MCF 10A (cell line): ENCODE data around the gene NEURL4. TPM values are rescaled to one million over a fixed set of nuclear protein-coding genes. Genes with fewer than 3 reads are reported as not detected.

Experiments
- BruUV-seq: library from RNA; stranded (reverse); fragments of 400-500 nt; replicated peaks from 2 replicates; lab custom pipeline; 2021; lab: Mats Ljungman, UMichigan
- CTCF ChIA-PET: fragments of 300-600 bp; sonication (Branson Sonifier 250); formaldehyde crosslinking; extraction: SDS; loops from one replicate; lab custom pipeline; 2021; ENCODE audit warnings: antibody characterized with exemption, inconsistent platforms; lab: Yijun Ruan, JAX
- POLR2A ChIA-PET: fragments of 300-600, 350-650 bp; sonication (Branson Sonifier 250); formaldehyde crosslinking; extraction: SDS; loops from one replicate; lab custom pipeline; 2020; ENCODE audit warnings: antibody characterized with exemption, inconsistent platforms; lab: Yijun Ruan, JAX
- DNase-seq: peaks from one replicate; pipeline ENCODE4 v3.0.0-alpha.2; 2018; ENCODE audit not compliant: unreplicated experiment
- H3K27ac Mint-ChIP-seq: one replicate; pipeline ENCODE4 v1.8.0; 2022; ENCODE audit warnings: mild to moderate bottlenecking, low read depth, mixed read lengths; ENCODE audit not compliant: unreplicated experiment
- H3K27me3 Mint-ChIP-seq: one replicate; pipeline ENCODE4 v1.8.0; 2022; ENCODE audit warnings: mixed read lengths; ENCODE audit not compliant: insufficient read depth, unreplicated experiment
- H3K36me3 Mint-ChIP-seq: one replicate; pipeline ENCODE4 v1.8.0; 2022; ENCODE audit warnings: mild to moderate bottlenecking, moderate library complexity, mixed read lengths; ENCODE audit not compliant: insufficient read depth, unreplicated experiment
- H3K4me1 Mint-ChIP-seq: one replicate; pipeline ENCODE4 v1.8.0; 2022; ENCODE audit warnings: mixed read lengths; ENCODE audit not compliant: insufficient read depth, unreplicated experiment
- H3K4me3 Mint-ChIP-seq: one replicate; pipeline ENCODE4 v1.8.0; 2022; ENCODE audit warnings: mild to moderate bottlenecking, moderate library complexity, mixed read lengths; ENCODE audit not compliant: unreplicated experiment
- H3K9me3 Mint-ChIP-seq: one replicate; pipeline ENCODE4 v1.8.0; 2022; ENCODE audit warnings: mixed read lengths; ENCODE audit not compliant: unreplicated experiment
- intact Hi-C: fragments of 100-400 bp; cut with micrococcal nuclease; formaldehyde crosslinking; loops from 2 replicates; pipeline ENCODE4 v1.14.1; 2022
- total RNA-seq: library from RNA; stranded (reverse); gene quantifications from 2 replicates; pipeline ENCODE4 v1.2.3, GENCODE V29; 2022
- TF ChIP-seq, protein P1 (sequence below): fragments of 200-600 bp; IDR thresholded peaks from one replicate; pipeline ENCODE4 v1.8.0; 2022; ENCODE audit warnings: antibody characterized with exemption, mild to moderate bottlenecking; ENCODE audit not compliant: unreplicated experiment

NEURL4 gene
- total RNA-seq, 1 experiment from 2014 or later, result 39.3 TPM

DNA sequence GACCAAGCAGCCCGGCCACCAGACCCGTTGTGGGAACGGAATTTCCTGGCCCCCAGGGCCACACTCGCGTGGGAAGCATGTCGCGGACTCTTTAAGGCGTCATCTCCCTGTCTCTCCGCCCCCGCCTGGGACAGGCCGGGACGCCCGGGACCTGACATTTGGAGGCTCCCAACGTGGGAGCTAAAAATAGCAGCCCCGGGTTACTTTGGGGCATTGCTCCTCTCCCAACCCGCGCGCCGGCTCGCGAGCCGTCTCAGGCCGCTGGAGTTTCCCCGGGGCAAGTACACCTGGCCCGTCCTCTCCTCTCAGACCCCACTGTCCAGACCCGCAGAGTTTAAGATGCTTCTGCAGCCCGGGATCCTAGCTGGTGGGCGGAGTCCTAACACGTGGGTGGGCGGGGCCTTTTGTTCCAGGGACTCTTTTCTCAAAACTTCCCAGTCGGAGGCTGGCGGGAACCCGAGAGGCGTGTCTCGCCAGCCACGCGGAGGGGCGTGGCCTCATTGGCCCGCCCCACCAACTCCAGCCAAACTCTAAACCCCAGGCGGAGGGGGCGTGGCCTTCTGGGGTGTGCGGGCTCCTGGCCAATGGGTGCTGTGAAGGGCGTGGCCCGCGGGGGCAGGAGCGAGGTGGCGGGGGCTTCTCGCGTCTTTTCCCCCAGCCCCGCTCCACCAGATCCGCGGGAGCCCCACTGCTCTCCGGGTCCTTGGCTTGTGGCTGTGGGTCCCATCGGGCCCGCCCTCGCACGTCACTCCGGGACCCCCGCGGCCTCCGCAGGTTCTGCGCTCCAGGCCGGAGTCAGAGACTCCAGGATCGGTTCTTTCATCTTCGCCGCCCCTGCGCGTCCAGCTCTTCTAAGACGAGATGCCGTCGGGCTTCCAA, 47.8 kb downstream of the NEURL4 start, which contains the start of gene SLC2A4:
Gene SLC2A4, plus strand, starts transcription at position 645 of the 879 bp plus-strand sequence. Its CDS starts 217 bp downstream, at position 862.
- DNase-seq, result peak; percentile 97
- ChIA-PET CTCF (interaction anchor here (0.6 to 5.2 kb wide), 13 partner anchors 9 to 837 kb away, joined by 3 to 65 read pairs (median 3); no protein-coding TSS in a partner anchor), POLR2A (interaction anchor here (0.7 to 3.8 kb wide), 14 partner anchors 12 to 292 kb away, joined by 3 to 37 read pairs (median 5); partner anchors contain the start of genes CTDNEP1 and GABARAP)
- Mint-ChIP-seq H3K4me3 (peak within 1 kb of the TSS; percentile 72), H3K36me3 (no peaks in the 10 kb centered on the region), H3K27me3 (no peaks in the 10 kb centered on the region), H3K9me3 (no peaks in the 10 kb centered on the region), H3K27ac (no peak within 1 kb of the TSS), H3K4me1 (peaks cover 6% of the 10 kb centered on the region)
- no TSS peak for BruUV-seq
- TF ChIP-seq, protein P1, sequence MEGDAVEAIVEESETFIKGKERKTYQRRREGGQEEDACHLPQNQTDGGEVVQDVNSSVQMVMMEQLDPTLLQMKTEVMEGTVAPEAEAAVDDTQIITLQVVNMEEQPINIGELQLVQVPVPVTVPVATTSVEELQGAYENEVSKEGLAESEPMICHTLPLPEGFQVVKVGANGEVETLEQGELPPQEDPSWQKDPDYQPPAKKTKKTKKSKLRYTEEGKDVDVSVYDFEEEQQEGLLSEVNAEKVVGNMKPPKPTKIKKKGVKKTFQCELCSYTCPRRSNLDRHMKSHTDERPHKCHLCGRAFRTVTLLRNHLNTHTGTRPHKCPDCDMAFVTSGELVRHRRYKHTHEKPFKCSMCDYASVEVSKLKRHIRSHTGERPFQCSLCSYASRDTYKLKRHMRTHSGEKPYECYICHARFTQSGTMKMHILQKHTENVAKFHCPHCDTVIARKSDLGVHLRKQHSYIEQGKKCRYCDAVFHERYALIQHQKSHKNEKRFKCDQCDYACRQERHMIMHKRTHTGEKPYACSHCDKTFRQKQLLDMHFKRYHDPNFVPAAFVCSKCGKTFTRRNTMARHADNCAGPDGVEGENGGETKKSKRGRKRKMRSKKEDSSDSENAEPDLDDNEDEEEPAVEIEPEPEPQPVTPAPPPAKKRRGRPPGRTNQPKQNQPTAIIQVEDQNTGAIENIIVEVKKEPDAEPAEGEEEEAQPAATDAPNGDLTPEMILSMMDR, result no peak
- intact Hi-C loops, result no loop called here

DNA sequence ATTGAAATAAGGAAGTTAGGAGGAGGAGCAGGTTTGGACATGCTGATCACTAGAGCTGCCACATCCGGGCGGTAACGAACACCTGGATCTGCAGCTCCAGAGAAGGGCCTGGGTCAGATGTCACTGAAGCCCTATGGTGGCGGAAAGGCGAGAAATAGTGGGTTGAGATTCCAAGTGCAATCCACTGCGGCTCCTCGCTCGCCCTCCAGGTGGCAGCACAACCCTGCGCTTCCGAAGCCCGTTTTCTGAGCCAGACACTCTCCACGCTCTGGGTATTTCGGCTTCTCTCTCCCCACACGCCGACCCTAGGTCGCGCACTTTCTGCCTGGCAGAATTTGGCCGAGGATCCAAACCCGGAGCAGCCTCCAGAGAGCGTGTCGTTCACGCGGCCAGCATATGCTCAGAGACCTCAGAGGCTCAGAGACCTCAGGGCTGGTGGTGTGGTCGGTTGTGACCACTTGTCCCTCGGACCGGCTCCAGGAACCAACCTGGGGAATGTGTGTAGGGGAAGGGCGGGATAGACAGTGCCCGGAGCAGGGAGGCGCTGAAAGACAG, 48.5 kb downstream of the NEURL4 start:
- no TSS peak for BruUV-seq
- TF ChIP-seq, protein P1, result peak; percentile 96
- peak overlapping the region; percentile 72 for H3K4me3 Mint-ChIP-seq
- ChIA-PET POLR2A (interaction anchor here (0.7 to 3.8 kb wide), 13 partner anchors 12 to 293 kb away, joined by 3 to 37 read pairs (median 5); partner anchors contain the start of gene GABARAP), CTCF (interaction anchor here (0.5 to 5.2 kb wide), 18 partner anchors 10 to 1070 kb away, joined by 3 to 65 read pairs (median 3); no protein-coding TSS in a partner anchor)
- no peaks in the 10 kb centered on the region for H3K36me3 Mint-ChIP-seq
- peak; percentile 88 for DNase-seq
- H3K27ac Mint-ChIP-seq, result no peak overlapping the region
- H3K27me3 Mint-ChIP-seq, result no peaks in the 10 kb centered on the region
- H3K9me3 Mint-ChIP-seq, result no peaks in the 10 kb centered on the region
- peaks cover 6% of the 10 kb centered on the region for H3K4me1 Mint-ChIP-seq
- intact Hi-C loops, result loop anchor here (1.0 kb wide), 3 partner anchors 16 to 281 kb away; partner anchors contain the start of gene SENP3

GRCh38 chr17:7279448-7279847, 49.7 kb downstream of the NEURL4 start:
- H3K27me3 Mint-ChIP-seq, result no peaks in the 10 kb centered on the region
- no TSS peak for BruUV-seq
- intact Hi-C loops, result no loop called here
- DNase-seq, result no peak
- TF ChIP-seq, protein P1, result no peak
- H3K4me1 Mint-ChIP-seq, result peaks cover 6% of the 10 kb centered on the region
- ChIA-PET POLR2A (interaction anchor here (0.6 to 3.8 kb wide), 3 partner anchors 17 to 204 kb away, joined by 3 to 37 read pairs (median 4); no protein-coding TSS in a partner anchor), CTCF (interaction anchor here (0.6 to 5.2 kb wide), 7 partner anchors 10 to 492 kb away, joined by 3 to 65 read pairs (median 4); no protein-coding TSS in a partner anchor)
- H3K27ac Mint-ChIP-seq, result no peak overlapping the region
- H3K4me3 Mint-ChIP-seq, result no peak overlapping the region
- no peaks in the 10 kb centered on the region for H3K9me3 Mint-ChIP-seq
- H3K36me3 Mint-ChIP-seq, result no peaks in the 10 kb centered on the region
